ENCODE measurements around the gene SAPCD2.

The SAPCD2 gene

DNA sequence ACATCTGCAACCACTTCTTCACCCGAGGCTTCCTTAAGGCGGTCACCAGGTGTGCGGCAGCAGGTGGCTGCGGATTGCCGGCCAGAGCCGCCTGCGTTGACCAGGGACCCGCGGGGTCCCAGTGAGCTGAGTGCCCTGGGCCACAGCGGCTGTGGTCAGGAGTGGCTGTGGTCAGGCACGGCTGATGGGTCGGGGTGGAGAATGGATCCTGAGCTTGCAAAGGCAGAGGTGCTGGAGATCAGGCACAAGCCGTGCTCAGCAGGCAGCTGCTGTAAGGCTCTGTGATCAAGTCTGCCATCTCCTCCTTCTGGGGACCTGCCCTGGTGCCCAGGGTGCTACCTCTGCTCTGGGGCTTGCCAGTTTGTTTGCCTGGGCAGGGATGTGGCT is 9.0 kb upstream of the SAPCD2 start:
- H3K36me3 Mint-ChIP-seq (ENCODE audit: low read depth) = peaks cover 33% of the 10 kb centered on the region
- no peak for DNase-seq
- no peaks in the 10 kb centered on the region for H3K9me3 Mint-ChIP-seq
- no peaks in the 10 kb centered on the region for H3K27me3 Mint-ChIP-seq
- H3K4me1 Mint-ChIP-seq (ENCODE audit: low read depth) = peaks cover 11% of the 10 kb centered on the region
- H3K4me3 Mint-ChIP-seq = no peak overlapping the region
- no peak overlapping the region for H3K27ac Mint-ChIP-seq

DNA sequence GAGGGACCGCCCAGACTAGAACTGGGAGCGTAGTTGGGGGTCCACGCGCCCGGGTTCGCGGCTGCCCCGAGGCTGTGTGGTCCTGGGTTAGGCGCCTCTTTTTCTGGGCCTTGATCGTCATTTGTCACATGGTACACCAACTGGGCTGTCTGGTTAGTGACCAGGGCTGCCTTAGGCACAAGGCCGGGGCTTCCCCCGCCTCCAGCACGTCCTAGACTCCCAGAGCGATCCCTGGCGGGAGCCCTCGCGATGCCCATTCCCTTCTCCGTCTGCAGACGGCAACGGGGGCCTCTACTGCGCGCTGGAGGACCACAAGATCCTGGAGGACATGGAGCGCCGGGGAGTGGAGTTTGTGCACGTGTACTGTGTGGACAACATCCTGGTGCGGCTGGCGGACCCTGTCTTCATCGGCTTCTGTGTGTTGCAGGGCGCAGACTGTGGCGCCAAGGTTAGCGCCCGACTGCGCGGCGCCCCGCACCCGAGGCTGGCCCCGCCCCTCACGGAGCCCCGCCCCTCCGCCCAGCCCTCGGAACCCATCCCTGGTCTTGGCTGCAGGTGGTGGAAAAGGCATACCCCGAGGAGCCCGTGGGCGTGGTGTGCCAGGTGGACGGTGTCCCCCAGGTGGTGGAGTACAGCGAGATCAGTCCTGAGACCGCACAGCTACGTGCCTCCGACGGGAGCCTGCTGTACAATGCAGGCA is 8.5 kb upstream of the SAPCD2 start:
- Mint-ChIP-seq H3K27ac (no peak overlapping the region), H3K4me3 (peak overlapping the region; percentile 77), H3K36me3 (ENCODE audit: low read depth) (peaks cover 33% of the 10 kb centered on the region), H3K4me1 (ENCODE audit: low read depth) (peaks cover 9% of the 10 kb centered on the region), H3K27me3 (no peaks in the 10 kb centered on the region), H3K9me3 (no peaks in the 10 kb centered on the region)
- DNase-seq = no peak

DNA sequence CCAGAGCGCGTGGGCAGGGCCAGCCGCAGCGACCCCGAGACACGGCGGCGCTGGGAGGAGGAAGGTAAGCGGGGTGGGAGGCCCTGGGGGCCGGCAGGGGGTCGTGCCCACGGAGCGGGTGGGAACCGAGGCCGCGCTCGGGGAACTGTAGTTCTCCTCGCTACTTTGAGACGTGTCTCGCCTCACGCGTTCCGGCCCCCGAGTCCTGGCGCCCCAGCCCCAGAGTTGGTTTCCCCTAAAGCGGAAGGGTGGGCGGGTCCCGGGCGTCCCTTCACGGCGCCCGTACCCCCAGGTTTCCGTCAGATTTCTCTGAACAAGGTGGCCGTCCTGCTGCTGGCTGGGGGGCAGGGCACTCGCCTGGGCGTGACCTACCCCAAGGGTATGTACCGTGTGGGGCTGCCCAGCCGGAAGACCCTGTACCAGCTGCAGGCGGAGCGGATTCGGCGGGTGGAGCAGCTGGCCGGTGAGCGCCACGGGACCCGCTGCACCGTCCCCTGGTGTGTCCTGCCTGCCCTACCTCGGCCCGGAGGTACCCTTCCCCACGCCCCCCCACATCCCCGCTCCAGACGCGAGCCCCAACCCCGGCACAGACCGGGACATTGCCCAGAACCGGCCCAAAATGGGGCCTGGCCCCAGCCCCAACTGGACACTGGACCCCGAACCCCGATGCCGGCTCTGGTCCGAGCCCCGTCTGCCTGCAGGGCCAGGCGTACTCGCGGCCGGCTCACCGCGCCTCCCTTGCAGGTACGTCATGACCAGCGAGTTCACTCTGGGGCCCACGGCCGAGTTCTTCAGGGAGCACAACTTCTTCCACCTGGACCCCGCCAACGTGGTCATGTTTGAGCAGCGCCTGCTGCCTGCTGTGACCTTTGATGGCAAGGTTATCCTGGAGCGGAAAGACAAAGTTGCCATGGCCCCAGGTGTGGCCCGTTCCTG is 7.7 kb upstream of the SAPCD2 start:
- peaks cover 26% of the 10 kb centered on the region for H3K36me3 Mint-ChIP-seq (ENCODE audit: low read depth)
- H3K9me3 Mint-ChIP-seq = no peaks in the 10 kb centered on the region
- H3K4me1 Mint-ChIP-seq (ENCODE audit: low read depth) = peaks cover 3% of the 10 kb centered on the region
- peak overlapping the region; percentile 77 for H3K4me3 Mint-ChIP-seq
- H3K27ac Mint-ChIP-seq = no peak overlapping the region
- H3K27me3 Mint-ChIP-seq = no peaks in the 10 kb centered on the region
- DNase-seq = peak; percentile 66

DNA sequence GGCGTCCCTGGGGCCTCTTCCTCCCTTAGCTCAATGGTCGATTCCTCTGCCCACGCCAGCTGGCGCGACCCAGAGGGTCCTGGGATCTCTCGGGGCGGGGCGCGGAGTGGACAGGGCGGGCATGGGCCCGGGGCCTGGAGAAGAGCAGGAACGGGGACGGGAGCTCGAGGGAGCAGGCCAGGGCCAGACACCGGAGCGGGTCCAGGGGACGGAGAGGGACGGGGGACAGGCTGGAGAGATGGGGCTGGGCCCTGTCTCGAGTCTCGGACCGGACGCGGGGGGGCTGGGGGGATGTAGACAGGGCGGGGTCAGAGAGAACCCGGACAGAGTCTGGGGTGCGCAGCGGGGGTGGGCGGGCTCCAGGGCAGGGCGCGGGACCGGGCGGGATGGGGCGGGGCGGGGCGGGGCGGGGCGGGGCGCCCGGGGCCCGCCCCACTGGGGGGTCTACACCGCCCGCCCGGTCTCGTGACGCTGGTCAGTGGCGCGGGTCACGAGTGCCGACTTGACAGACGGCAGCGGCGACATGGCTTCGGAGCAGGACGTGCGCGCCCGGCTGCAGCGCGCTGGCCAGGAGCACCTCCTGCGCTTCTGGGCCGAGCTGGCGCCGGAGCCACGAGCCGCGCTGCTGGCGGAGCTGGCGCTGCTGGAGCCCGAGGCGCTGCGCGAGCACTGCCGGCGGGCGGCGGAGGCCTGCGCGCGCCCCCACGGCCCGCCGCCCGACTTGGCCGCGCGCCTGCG is 6.8 kb upstream of the SAPCD2 start, which contains the start of gene UAP1L1:
Gene UAP1L1, plus strand, starts transcription at position 508 of the 738 bp plus-strand sequence. Its CDS starts 16 bp downstream, at position 524.
- Mint-ChIP-seq H3K27me3 (no peaks in the 10 kb centered on the region), H3K27ac (no peak within 1 kb of the TSS), H3K4me1 (ENCODE audit: low read depth) (peaks cover 3% of the 10 kb centered on the region), H3K4me3 (peak within 1 kb of the TSS; percentile 77), H3K36me3 (ENCODE audit: low read depth) (peaks cover 20% of the 10 kb centered on the region), H3K9me3 (no peaks in the 10 kb centered on the region)
- DNase-seq = peak; percentile 78

DNA sequence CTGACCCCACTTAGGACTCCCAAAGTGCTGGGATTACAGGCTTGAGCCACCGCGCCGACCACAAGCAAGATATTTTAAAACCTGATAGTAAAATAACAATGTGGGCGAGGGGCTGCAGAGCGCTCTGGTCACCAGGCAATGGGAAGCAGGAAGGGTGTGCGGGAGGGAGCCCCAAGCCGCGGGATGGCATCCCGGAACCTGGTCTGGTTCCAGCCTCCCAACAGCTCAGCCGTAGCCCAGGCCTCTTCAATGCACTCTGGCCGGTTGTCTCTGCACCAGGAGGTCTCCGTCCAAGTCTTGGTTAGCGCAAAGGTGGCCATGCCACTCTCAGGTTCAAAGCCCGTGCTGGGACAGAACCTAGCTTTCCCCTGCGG is 6.3 kb upstream of the SAPCD2 start:
- Mint-ChIP-seq H3K27me3 (no peaks in the 10 kb centered on the region), H3K36me3 (ENCODE audit: low read depth) (peaks cover 14% of the 10 kb centered on the region), H3K4me3 (peak overlapping the region; percentile 62), H3K27ac (no peak overlapping the region), H3K9me3 (no peaks in the 10 kb centered on the region), H3K4me1 (ENCODE audit: low read depth) (peaks cover 3% of the 10 kb centered on the region)
- DNase-seq = no peak

DNA sequence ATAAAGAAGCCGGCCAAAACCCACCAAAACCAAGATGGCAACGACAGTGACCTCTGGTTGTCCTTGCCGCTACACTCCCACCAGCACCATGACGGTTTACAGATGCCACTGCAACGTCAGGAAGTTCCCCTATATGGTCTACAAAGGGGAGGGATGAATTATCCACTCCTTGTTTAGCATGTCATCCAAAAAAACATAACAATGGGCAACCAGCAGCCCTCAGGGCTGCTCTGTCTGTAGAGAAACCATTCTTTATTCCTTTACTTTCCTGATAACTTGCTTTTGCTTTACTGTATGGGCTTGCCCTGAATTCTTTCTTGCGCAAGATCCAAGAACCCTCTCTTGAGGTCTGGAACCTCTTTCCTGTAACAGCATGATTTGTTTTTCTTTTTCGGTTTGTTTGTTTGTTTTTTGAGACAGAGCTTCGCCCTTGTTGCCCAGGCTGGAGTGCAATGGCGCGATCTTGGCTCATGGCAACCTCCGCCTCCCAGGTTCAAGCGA is 5.0 kb upstream of the SAPCD2 start:
- Mint-ChIP-seq H3K27me3 (no peaks in the 10 kb centered on the region), H3K9me3 (no peaks in the 10 kb centered on the region), H3K36me3 (ENCODE audit: low read depth) (peaks cover 12% of the 10 kb centered on the region), H3K4me1 (ENCODE audit: low read depth) (peaks cover 12% of the 10 kb centered on the region), H3K4me3 (no peak overlapping the region), H3K27ac (no peak overlapping the region)
- DNase-seq = no peak

DNA sequence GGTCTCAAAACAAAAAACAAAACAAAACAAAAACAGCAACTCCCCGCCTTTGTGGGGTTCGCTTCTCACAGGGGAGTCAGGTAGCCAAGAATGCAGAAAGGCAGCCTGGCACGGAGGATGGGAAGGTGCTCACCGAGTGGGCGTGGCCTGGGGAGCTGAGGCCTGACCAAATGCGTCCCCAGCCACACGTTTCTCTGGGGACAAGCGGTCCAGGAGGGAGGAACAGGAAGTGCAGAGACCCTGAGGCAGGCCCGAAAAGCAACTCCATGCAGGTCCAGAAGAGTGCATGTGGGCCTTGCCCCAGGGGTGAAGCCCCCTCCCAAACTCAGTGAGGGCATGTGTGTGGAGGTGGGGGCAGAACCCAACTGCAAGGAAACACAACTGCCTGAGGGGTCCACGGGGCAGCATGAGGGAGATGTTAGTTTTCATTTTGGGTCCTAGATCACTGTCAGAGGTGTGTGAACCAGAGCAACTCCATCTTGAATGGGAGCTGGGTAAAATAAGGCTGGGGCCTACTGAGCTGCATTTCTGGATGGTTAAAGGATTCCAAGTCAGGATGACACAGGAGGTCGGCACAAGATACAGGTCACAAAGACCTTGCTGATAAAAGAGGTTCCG is 4.4 kb upstream of the SAPCD2 start:
- Mint-ChIP-seq H3K27ac (no peak overlapping the region), H3K36me3 (ENCODE audit: low read depth) (peaks cover 7% of the 10 kb centered on the region), H3K9me3 (no peaks in the 10 kb centered on the region), H3K27me3 (no peaks in the 10 kb centered on the region), H3K4me3 (no peak overlapping the region), H3K4me1 (ENCODE audit: low read depth) (peaks cover 12% of the 10 kb centered on the region)
- DNase-seq = no peak

DNA sequence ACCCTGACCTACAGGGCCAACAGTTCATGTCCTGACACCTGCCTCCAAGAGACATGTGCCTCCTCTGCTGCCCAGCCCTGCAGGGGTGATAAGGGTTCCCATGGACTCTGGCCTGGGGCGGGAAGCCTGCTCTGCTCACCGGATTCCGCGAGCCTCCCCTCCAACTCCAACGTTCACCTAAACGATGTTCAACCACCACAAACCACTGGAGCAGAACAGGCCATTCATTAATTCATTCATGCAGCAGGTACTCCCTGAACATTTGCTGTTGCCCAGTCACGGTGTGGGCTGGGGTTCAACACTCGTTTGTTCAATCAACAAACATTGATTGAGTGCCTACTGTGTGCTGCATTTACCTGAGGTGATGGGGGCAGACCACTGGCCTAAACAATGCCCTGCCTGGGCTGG is 3.6 kb upstream of the SAPCD2 start:
- no peak for DNase-seq
- Mint-ChIP-seq H3K4me3 (no peak overlapping the region), H3K4me1 (ENCODE audit: low read depth) (peaks cover 12% of the 10 kb centered on the region), H3K27me3 (no peaks in the 10 kb centered on the region), H3K27ac (no peak overlapping the region), H3K9me3 (no peaks in the 10 kb centered on the region), H3K36me3 (ENCODE audit: low read depth) (no peaks in the 10 kb centered on the region)

DNA sequence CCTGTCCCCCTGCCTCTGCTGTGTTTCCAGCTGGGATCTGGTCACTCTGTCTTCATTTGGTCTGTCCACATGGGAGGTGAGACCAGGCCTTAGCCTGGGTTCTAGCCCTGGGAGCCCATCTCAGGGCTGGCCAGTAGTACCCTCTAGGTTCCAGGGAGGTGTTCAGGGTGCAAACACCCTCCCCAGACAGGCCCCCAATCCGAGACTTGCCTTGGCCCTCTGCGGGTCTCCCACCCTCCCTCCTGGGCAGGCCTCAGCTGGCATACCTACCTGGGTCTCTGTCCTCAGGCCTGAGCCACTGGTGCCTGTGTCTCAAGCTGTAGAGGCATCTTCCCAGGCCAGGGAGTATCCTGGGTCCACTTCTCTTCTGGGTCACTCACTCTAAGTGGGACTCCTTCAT is 925 bp upstream of the SAPCD2 start:
- Mint-ChIP-seq H3K27ac (peak overlapping the region; percentile 66), H3K4me3 (peak overlapping the region; percentile 72), H3K9me3 (no peaks in the 10 kb centered on the region), H3K4me1 (ENCODE audit: low read depth) (peaks cover 14% of the 10 kb centered on the region), H3K36me3 (ENCODE audit: low read depth) (no peaks in the 10 kb centered on the region), H3K27me3 (peaks cover 6% of the 10 kb centered on the region)
- no peak for DNase-seq

DNA sequence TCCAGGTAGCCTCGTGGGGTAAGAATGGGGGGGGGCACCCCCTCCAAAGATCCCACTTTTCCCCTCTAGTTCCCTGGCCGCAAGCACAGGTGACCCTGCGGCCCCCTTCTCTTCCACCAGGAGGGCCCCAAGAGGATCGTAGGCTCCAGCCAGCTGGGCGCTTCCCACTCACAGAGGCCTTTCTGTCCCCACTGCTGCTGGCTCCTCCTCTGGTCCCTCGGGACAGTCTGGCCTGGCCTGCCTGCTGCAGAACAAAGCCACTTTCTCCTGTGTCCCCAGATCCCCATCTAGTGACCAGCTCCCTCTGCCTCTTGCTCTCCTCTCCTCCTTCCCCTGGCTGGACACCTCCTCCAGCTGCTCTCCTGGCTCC is 534 bp upstream of the SAPCD2 start:
- Mint-ChIP-seq H3K4me1 (ENCODE audit: low read depth) (peaks cover 14% of the 10 kb centered on the region), H3K9me3 (no peaks in the 10 kb centered on the region), H3K27me3 (peaks cover 6% of the 10 kb centered on the region), H3K36me3 (ENCODE audit: low read depth) (no peaks in the 10 kb centered on the region), H3K4me3 (peak overlapping the region; percentile 72), H3K27ac (peak overlapping the region; percentile 66)
- DNase-seq = no peak

DNA sequence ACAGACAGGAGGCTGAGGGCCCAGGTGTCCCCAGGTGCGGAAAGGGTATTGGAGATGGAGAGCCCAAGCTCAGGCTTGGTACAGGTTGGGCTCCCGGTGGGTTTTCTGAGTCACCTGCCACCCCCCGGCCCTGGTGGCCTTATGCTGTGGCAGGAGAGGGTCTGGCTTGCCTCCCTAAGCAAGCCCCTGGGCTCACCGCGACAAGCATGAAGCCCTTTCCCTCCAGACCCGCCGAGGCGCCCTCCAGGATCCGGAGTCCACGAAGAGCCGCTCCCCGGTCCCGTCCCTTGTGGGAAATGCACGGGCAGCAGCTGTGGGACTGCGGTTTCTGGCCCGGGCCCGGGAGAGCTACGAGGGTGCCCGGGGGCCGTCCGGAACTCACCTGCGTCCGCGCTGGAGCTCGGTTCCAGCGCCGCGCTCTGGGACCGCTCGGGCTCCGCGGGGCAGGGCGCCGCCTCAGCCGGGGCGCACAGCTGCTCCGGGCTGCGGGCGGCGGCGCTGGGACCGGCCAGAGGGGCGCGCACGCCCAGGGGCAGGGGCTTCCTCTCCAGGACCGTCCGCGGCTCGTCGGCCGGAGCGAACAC is 757 bp downstream of the SAPCD2 start:
- no peak for DNase-seq
- Mint-ChIP-seq H3K36me3 (ENCODE audit: low read depth) (no peaks in the 10 kb centered on the region), H3K27ac (no peak overlapping the region)

DNA sequence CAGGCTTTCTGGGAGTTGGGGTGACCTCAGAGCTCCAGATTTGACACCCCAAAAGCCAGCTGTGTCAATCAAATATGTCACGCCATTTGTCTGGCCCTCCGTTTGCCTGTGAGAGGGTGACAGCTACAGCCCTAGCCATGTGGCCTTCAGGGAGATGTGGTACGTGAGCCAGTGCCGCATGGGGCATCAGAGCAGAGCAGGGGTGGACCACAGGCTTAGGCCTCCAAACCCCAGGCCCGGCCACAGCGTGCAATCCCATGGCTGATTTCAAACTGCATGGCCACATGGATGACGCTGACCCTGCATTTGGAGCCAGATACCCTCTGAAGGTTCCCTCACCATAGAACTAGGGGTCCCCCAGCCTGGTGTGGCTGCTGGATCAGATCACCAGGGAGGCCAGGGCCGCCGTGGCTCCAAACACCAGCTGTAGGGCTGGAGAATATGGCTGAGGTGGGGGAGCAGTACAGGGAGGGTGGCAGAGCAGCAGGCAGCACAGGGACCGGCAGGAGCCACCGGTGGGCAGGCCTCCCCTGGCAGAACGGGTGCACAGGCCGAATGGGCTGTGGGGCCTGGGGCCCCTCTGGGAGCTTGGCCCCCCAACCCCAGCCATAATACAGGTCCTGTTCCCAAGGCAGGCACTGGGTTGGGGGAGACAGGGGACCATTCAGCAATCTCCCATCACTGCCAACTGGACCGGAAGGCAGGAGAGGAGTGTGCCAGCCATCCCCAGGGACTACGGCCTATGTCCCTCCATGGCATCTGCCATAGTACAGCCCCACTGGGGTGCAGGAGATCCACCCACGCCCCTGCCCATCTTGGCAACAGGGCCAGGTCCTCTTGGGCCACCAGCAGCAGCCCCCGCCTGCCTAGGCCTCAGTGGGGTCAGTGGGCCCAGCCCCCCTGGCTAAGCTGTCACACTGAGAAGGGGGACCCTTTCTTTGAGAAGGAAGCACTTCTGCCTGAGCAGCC is 1.5 kb downstream of the SAPCD2 start:
- DNase-seq = peak; percentile 32
- Mint-ChIP-seq H3K4me3 (peak overlapping the region; percentile 66), H3K9me3 (no peaks in the 10 kb centered on the region), H3K27me3 (peaks cover 8% of the 10 kb centered on the region), H3K4me1 (ENCODE audit: low read depth) (peaks cover 16% of the 10 kb centered on the region), H3K27ac (no peak overlapping the region), H3K36me3 (ENCODE audit: low read depth) (peaks cover 2% of the 10 kb centered on the region)

More for the DNA sequence above, 757 bp downstream of the SAPCD2 start:
- Mint-ChIP-seq H3K4me3 (peak overlapping the region; percentile 66), H3K4me1 (ENCODE audit: low read depth) (peaks cover 14% of the 10 kb centered on the region), H3K9me3 (no peaks in the 10 kb centered on the region), H3K27me3 (peaks cover 6% of the 10 kb centered on the region)
